GM18498 (cell line): ENCODE data around the gene NOTCH3.

Experiments
- ATAC-seq: cut with Tn5 transposase; IDR thresholded peaks from one replicate; pipeline ENCODE4 v1.9.1; 2021; ENCODE audit warnings: mild to moderate bottlenecking, moderate library complexity; ENCODE audit not compliant: unreplicated experiment

The NOTCH3 gene

GRCh38 chr19:15169541-15170285 is 31.1 kb downstream of the NOTCH3 start:
- no peak for ATAC-seq

GRCh38 chr19:15166700-15167099 is 34.1 kb downstream of the NOTCH3 start:
- no peak for ATAC-seq

DNA sequence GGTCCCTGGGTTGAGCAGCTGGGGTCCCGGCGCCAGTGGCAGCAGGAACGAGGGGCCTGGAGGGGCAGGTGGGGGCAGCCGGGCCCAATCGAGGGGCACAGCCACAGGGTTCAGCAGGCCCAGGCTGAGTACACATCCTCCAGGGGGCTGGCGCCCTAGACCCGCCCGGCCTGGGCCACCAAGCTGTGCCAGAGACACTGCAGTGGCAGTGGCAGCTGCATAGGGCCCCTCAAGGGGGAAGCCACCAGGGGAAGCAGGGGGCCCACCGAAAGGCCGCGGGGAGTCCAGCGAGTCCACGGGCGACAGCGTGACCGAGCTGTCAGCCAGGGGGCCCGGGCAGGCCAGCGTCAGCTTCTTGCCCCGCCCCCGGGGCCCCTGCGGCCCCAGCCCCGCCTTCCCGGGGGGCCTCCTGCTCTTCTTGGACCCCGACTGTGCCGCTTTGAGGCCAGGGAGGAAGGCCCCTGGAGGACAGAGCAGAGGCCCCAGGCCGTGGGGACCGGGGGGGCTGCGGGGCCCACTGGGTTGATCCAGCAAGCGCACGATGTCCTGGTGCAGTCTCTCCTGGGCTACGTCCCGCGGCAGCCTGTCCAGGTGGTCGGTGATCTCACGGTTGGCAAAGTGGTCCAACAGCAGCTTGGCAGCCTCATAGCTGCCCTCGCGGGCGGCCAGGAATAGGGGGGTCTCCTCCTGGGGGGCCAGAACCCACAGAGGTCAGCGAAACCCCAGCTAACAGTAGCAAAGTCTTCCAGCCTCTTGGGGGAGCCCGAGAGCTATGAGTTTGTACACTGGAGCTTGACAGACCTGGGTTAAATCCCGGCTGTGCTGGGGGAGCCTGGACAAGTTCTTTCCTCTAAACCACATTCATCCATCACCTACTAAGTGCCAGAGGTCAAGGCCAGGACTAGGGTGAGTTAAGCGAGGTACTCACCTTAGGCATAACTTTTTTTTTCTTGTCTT is 39.5 kb downstream of the NOTCH3 start:
- no peak for ATAC-seq

DNA sequence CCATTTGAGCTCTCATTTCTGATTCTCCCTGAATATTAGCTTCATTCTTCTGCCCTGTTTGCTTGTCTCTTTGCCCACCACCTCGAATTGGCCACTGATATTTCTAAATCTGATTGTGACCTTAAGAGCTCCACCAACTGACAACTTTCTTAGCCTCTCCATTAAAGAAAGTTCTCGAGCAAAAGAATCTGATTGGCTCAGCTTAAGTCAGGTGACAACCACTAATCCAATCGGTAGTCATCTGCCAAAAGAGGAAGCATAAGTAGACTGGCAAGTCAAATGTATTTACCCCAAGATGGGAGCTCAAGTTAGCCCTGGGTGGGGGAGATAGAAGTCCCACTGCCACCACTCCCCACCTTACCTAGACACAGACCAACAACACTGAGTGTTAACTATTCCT is 41.5 kb downstream of the NOTCH3 start:
- no peak for ATAC-seq

- ATAC-seq, result no peak
Observed at GRCh38 chr19:15156391-15156790, 44.4 kb downstream of the NOTCH3 start.

GRCh38 chr19:15155296-15155695 is 45.5 kb downstream of the NOTCH3 start:
- no peak for ATAC-seq

- no peak for ATAC-seq
Observed at GRCh38 chr19:15154002-15154612, 46.7 kb downstream of the NOTCH3 start.

DNA sequence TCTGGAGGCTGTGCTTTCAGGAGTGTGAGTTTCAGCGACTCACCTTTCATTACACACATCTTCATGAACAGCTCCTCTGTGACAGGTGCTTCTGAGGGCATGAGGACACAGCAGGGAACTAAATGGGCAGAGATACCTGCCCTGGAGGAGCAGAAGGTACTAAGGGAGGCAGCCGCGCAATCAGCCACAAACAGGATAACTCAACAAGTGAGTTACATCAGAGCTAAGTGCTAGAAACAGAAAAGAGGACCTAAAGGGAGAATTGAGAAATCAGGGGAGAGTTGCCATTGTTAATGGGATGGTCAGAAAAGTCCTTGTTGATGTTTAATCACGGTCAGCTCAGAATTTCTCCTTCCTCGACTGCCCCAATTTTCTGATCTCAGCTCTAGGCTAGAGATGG is 51.1 kb downstream of the NOTCH3 start:
- no peak for ATAC-seq

- no peak for ATAC-seq
Observed at GRCh38 chr19:15147090-15147489, 53.7 kb downstream of the NOTCH3 start.

DNA sequence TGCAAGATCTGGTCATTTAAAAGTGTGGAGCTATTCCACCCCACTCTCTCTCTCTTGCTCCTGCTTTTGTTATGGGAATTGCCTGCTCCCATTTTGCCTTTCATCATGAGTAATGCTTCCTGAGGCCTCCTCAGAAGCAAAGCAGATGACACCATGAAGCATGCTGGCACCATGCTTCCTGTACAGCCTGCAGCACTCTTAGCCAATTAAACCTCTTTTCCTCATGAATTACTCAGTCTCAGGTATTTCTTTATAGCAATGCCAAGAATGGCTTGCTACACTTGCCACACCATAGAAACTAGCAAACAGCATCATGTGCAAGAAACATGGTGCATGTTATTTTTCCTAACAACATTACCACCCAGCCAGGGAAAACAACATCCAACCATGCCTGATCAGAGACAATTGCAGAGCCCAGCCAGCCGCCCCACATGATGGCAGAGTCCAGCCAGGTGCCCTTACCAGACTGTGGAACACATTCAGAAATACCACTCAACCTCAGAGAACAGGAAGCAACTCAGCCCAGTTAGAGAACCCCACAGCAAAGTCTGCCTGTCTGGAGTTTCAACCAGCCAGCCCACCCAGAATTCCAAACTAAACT is 56.6 kb downstream of the NOTCH3 start:
- ATAC-seq, result no peak

GRCh38 chr19:15142313-15142712 is 58.5 kb downstream of the NOTCH3 start:
- no peak for ATAC-seq

DNA sequence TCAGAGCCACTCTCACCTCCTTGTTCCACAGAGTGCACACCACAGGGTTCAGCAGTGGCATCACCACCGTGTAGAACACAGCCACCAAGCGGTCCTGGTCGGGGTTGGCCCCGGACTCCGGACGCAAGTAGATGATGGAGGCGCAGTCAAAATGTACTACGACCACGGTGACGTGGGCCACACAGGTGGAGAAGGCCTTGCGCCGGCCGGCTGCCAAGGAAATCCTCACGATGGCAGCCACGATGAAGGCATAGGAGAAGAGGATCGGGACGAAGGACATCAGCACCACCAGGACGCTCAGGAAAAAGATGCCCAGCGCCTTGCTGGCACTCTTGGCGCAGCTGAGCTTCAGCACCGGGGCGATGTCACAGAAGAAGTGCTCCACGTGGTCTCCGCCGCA is 59.7 kb downstream of the NOTCH3 start:
- no peak for ATAC-seq

DNA sequence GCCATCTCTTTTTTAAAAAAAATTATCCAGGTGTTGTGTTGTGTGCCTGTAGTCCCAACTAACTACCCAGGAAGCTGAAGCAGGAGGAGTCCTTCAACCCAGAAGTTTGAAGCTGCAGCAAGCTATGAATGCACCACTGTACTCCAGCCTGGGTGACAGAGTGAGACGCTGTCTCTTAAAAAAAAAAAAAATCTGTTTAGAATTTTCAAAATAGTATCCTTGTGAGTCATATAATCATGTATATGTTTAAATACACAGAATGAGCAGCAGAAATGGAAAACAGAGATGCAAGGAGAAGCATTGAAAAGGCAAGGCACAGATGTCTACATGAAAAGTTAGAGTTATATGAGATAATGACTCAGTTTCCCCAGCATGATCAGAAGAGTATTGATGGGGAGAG is 62.4 kb downstream of the NOTCH3 start:
- no peak for ATAC-seq

DNA sequence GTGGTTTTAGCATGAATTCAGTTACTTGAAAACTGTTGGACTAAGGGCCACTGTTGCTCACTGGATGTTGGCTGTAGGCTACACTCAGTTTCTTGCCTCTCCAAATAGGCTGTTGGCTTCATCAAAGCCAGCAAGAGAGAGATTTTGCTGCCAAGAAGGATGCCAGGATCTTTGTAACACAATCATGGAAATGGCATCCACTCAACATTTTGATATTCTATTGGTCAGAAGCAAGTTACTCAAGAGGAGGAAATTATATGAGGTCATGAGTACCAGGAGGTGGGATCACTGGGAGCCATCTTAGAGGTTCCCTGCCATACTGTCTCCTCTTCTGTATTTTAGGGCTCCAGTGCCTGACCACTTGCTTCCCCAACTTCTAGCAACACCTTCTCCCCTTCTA is 63.0 kb downstream of the NOTCH3 start:
- no peak for ATAC-seq

DNA sequence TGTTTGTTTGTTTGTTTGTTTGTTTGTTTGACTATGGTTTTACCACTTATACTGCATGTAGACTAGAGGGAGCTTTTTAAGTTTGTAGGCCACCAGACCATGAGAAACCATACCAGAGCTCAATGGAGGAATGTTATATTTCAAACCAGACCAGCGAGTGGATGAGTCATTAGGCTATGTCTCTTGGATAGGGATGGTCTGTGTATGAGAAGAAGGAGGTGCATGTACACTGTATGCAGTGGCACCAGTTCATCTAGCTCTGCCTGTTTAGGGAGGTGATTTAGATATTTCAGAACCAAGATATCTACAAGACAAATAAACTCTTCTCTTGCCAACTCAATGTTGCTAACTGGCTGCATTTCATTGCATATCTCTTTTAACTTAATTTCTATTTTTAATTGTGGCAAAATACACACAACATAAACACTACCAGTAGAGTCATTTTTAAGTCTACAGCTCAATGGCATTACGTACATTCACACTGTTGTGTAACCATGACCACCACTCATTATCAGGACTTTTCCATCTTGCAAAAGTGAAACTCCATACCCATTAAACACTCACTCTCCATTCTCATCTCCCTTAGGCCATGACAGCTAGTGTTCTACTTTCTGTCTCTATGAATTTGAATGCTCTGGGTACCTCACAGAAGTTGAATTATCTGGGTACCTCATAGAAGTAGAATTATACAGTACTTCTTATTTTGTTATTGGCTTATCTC is 64.4 kb downstream of the NOTCH3 start:
- ATAC-seq, result no peak

GRCh38 chr19:15129856-15130585 is 70.8 kb downstream of the NOTCH3 start:
- ATAC-seq, result no peak

DNA sequence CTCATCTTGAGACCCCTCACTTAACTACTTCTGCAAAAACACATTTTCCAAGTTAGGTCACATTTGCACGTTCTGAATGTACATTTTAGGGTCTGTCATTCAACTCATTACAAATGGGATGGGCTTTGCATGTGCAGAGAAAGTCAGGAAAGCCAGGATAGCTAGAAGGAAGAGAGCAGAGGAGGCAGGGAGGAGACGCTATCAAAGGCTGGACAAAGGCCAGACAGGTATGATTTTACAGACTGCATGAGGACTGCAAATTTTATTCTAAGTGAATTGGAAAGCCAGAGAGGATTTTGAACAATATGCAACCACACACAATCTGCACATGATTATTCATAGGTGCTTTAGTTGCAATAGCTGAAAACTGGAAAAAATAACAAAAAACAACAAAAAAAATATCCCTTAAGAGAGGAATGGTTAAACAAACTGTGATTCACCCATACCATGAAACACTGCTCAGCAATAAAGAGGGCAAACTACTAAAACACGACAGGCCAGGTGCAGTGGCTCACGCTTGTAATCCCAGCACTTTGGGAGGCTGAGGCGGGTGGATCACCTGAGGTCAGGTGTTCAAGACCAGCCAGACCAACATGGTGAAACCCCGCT is 72.5 kb downstream of the NOTCH3 start:
- ATAC-seq, result no peak

DNA sequence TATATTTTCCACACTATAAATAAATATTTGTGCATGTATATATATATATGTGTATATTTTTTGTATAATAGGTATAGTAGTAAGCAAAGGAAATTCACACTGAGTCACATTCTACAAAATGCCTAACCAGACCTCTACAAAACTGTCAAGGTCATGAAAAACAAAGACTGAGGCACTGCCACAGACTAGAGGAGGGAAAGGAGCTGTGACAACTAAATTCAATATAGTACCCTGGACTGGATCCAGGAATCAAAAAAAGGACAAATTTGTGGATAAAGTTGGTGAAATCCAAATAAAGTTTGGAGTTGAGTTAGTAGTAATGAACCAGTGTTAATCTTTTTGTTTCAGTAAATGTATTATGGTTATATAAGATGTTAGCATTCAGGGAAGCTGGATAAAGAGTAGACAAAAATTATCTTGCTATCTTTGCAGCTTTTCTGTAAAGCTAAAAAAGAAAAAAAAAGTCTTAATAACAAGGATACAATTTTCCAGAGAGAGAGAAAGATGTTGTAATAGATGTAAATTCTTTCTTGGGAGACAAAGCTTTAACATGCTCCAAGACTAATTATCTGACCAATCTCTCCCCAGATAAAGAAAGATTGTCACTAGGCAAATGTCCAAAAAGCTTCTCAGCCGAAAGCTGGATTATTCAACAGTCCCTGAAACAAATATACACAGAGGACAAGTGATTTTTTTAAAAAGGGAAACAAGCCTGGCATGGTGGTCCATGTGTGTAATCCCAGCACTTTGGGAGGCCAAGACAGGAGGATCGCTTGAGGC is 74.5 kb downstream of the NOTCH3 start:
- ATAC-seq, result no peak
